HEK293 (cell line): ENCODE measurements around the gene SOCS7.

Experiments used
- CTCF ChIA-PET: fragments of 350-600 bp; formaldehyde crosslinking; extraction: SDS; loops from one replicate; lab custom pipeline; 2021; ENCODE audit warnings: antibody characterized with exemption; lab: Yijun Ruan, JAX
- POLR2A ChIA-PET: fragments of 300-600 bp; formaldehyde crosslinking; extraction: SDS; loops from one replicate; lab custom pipeline; 2020; ENCODE audit warnings: antibody characterized with exemption, inconsistent platforms; lab: Yijun Ruan, JAX
- H3K27ac ChIP-seq: fragments of 200-500 bp; sonication (Bioruptor generic); 2 replicates; pipeline ENCODE4 v1.5.1; 2014; ENCODE audit warnings: low read depth, low read length, control low read depth, inconsistent platforms; ENCODE audit errors: extremely low read depth
- H3K36me3 ChIP-seq, 2 experiments: fragments of 200-500 bp in 1 of 2; sonication (Bioruptor generic) in 1 of 2; 1 replicate in 1 of 2; 2 replicates in 1 of 2; pipeline ENCODE4 v1.5.1; 2014 to 2017; ENCODE audit warnings: inconsistent platforms in 2 of 2, low read length in 2 of 2; ENCODE audit not compliant: control insufficient read depth in 2 of 2, insufficient read depth in 1 of 2
- H3K4me1 ChIP-seq: fragments of 200-500 bp; sonication (Bioruptor generic); 2 replicates; pipeline ENCODE4 v1.5.1; 2014; ENCODE audit warnings: mild to moderate bottlenecking, low read length, inconsistent platforms; ENCODE audit not compliant: control insufficient read depth, insufficient read depth
- H3K4me3 ChIP-seq: 2 replicates; pipeline ENCODE4 v1.5.1; 2011; ENCODE audit warnings: low read depth, mild to moderate bottlenecking, control low read depth, low read length, moderate library complexity
- H3K9me3 ChIP-seq: fragments of 200-500 bp; sonication (Bioruptor generic); 2 replicates; pipeline ENCODE4 v1.5.1; 2014; ENCODE audit warnings: low read depth, low read length, inconsistent platforms; ENCODE audit not compliant: control insufficient read depth, insufficient read depth
- GLIS1 ChIP-seq: fragments of 450-650 bp; formaldehyde crosslinking; IDR thresholded peaks from 2 replicates; pipeline ENCODE4 v1.5.1; 2016; ENCODE audit warnings: missing biosample characterization, missing genetic modification characterization
- GLIS2 ChIP-seq: fragments of 450-650 bp; formaldehyde crosslinking; IDR thresholded peaks from 2 replicates; pipeline ENCODE4 v1.5.1; 2016; ENCODE audit warnings: missing biosample characterization, missing genetic modification characterization
- HOXD13 ChIP-seq: sonication (generic); formaldehyde crosslinking; IDR thresholded peaks from 2 replicates; pipeline ENCODE4 v1.8.0; 2022; ENCODE audit warnings: missing genetic modification reagents, borderline replicate concordance
- PBX3 ChIP-seq: sonication (generic); formaldehyde crosslinking; IDR thresholded peaks from 2 replicates; pipeline ENCODE4 v1.8.1; 2022; ENCODE audit warnings: mild to moderate bottlenecking, moderate library complexity, missing genetic modification reagents
- SCRT1 ChIP-seq: fragments of 450-650 bp; formaldehyde crosslinking; IDR thresholded peaks from 2 replicates; pipeline ENCODE4 v1.5.1; 2016; ENCODE audit warnings: missing biosample characterization, missing genetic modification characterization, borderline replicate concordance
- SP3 ChIP-seq: fragments of 450-650 bp; formaldehyde crosslinking; IDR thresholded peaks from 2 replicates; pipeline ENCODE4 v1.5.1; 2016; ENCODE audit warnings: missing biosample characterization, missing genetic modification characterization
- ZBTB7A ChIP-seq: fragments of 450-650 bp; formaldehyde crosslinking; IDR thresholded peaks from 2 replicates; pipeline ENCODE4 v1.5.1; 2016; ENCODE audit warnings: low read depth, missing biosample characterization, missing genetic modification characterization
- ZBTB8A ChIP-seq: fragments of 450-650 bp; formaldehyde crosslinking; IDR thresholded peaks from 2 replicates; pipeline ENCODE4 v1.5.1; 2016; ENCODE audit warnings: missing biosample characterization, missing genetic modification characterization
- ZNF133 ChIP-seq: fragments of 450-650 bp; formaldehyde crosslinking; IDR thresholded peaks from 2 replicates; pipeline ENCODE4 v1.5.1; 2016; ENCODE audit warnings: missing biosample characterization, missing genetic modification characterization
- ZNF146 ChIP-seq: fragments of 450-650 bp; formaldehyde crosslinking; IDR thresholded peaks from 2 replicates; pipeline ENCODE4 v1.5.1; 2016; ENCODE audit warnings: missing biosample characterization, missing genetic modification characterization
- ZNF175 ChIP-seq: fragments of 450-650 bp; formaldehyde crosslinking; IDR thresholded peaks from 2 replicates; pipeline ENCODE4 v1.5.1; 2016; ENCODE audit warnings: missing biosample characterization, missing genetic modification characterization
- ZNF266 ChIP-seq: fragments of 450-650 bp; formaldehyde crosslinking; IDR thresholded peaks from 2 replicates; pipeline ENCODE4 v1.5.1; 2016; ENCODE audit warnings: missing biosample characterization, missing genetic modification characterization, low read depth
- ZNF274 ChIP-seq, 2 experiments: fragments of 200-500 bp in 1 of 2; fragments of 450-650 bp in 1 of 2; sonication (Bioruptor generic) in 1 of 2; formaldehyde crosslinking in 1 of 2; IDR thresholded peaks; 2 replicates each; pipeline versions ENCODE4 v1.5.1 to v1.6.1; 2014 to 2016; ENCODE audit warnings: borderline replicate concordance in 1 of 2, inconsistent platforms in 1 of 2, low read length in 1 of 2, missing biosample characterization in 1 of 2, missing genetic modification characterization in 1 of 2
- ZNF280C ChIP-seq: fragments of 450-650 bp; formaldehyde crosslinking; IDR thresholded peaks from 2 replicates; pipeline ENCODE4 v1.5.1; 2016; ENCODE audit warnings: missing biosample characterization, missing genetic modification characterization
- ZNF366 ChIP-seq: fragments of 450-650 bp; formaldehyde crosslinking; conservative IDR thresholded peaks from 2 replicates; pipeline ENCODE4 v1.5.1; 2016; ENCODE audit warnings: missing biosample characterization, missing genetic modification characterization
- ZNF391 ChIP-seq: fragments of 450-650 bp; formaldehyde crosslinking; IDR thresholded peaks from 2 replicates; pipeline ENCODE4 v1.5.1; 2016; ENCODE audit warnings: low read depth, missing biosample characterization, missing genetic modification characterization, borderline replicate concordance
- ZNF548 ChIP-seq: fragments of 450-650 bp; formaldehyde crosslinking; IDR thresholded peaks from 2 replicates; pipeline ENCODE4 v1.5.1; 2016; ENCODE audit warnings: missing biosample characterization, missing genetic modification characterization
- ZNF670 ChIP-seq: fragments of 450-650 bp; formaldehyde crosslinking; IDR thresholded peaks from 2 replicates; pipeline ENCODE4 v1.5.1; 2016; ENCODE audit warnings: missing biosample characterization, missing genetic modification characterization, low read depth
- ZNF692 ChIP-seq: fragments of 450-650 bp; formaldehyde crosslinking; IDR thresholded peaks from 2 replicates; pipeline ENCODE4 v1.5.1; 2016; ENCODE audit warnings: missing biosample characterization, missing genetic modification characterization
- ZNF791 ChIP-seq: fragments of 450-650 bp; formaldehyde crosslinking; IDR thresholded peaks from 2 replicates; pipeline ENCODE4 v1.5.1; 2016; ENCODE audit warnings: missing biosample characterization, missing genetic modification characterization
- ZNF830 ChIP-seq: fragments of 450-650 bp; IDR thresholded peaks from 2 replicates; pipeline ENCODE4 v1.5.0; 2018; ENCODE audit warnings: missing biosample characterization, missing genetic modification characterization, low read depth, mild to moderate bottlenecking, moderate library complexity
- ZNF837 ChIP-seq: fragments of 450-650 bp; formaldehyde crosslinking; IDR thresholded peaks from 2 replicates; pipeline ENCODE4 v1.5.1; 2016; ENCODE audit warnings: missing biosample characterization, missing genetic modification characterization
- ZXDB ChIP-seq: fragments of 450-650 bp; formaldehyde crosslinking; IDR thresholded peaks from 2 replicates; pipeline ENCODE4 v1.5.1; 2016; ENCODE audit warnings: missing biosample characterization, missing genetic modification characterization
- TF ChIP-seq, protein P1 (sequence below): fragments of 450-650 bp; formaldehyde crosslinking; IDR thresholded peaks from 2 replicates; pipeline ENCODE4 v1.5.1; 2017; ENCODE audit warnings: missing biosample characterization, missing genetic modification characterization
- TF ChIP-seq, protein P2 (sequence below): fragments of 450-650 bp; formaldehyde crosslinking; IDR thresholded peaks from 2 replicates; pipeline ENCODE4 v1.5.1; 2016; ENCODE audit warnings: missing biosample characterization, missing genetic modification characterization
- TF ChIP-seq, protein P3 (sequence below): fragments of 450-650 bp; formaldehyde crosslinking; IDR thresholded peaks from 2 replicates; pipeline ENCODE4 v1.5.1; 2016; ENCODE audit warnings: missing biosample characterization, missing genetic modification characterization

SOCS7 gene

DNA sequence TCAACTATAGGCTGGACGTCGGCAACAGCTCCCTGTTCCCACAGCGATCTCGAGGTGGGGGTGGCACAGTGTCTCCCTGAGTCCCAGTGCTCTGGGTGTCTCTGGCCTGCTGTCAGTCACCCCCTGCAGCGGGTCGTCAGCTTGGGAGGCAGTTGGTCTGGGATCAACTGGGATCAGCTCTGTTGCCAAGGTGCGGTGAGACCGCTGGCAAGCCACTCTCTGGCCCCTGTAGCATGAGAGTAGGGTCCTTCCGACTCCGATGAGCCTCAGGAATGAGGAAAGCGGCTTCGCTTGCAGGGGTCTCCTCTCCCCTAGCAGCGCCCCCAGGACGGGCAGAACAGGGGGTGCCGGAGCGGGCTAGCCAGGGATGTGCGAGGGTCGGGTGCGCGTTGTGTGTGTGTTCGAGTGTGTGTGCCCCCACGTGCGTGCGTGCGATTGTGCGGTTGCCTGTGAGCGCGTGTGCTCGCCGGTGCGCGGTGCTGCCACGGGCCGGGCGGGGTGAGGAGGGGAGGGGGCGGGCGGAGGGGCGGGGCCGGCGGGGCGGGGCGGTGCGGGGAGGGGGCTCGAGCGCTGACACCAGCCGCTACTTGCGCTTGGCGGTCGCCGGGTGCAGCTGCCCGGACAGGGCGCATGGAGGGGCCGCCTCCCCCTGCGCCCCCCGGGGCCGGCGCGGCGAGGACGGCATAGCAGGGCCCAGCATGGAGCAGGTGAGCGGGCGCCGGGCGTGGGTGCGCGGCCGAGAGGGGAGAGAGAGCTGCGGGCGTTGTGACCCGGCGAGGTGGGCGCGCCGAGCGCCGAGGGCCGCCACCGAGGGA, 67.3 kb downstream of the SOCS7 start:
- ChIA-PET CTCF (interaction anchor here (0.7 to 14.8 kb wide), 5 partner anchors 16 to 86 kb away, joined by 3 to 324 read pairs (median 3); partner anchors contain the start of gene SOCS7), POLR2A (interaction anchor here (1.0 to 1.6 kb wide), 2 partner anchors 67 to 249 kb away, joined by 3 to 4 read pairs; partner anchors contain the start of gene SOCS7)
- H3K4me1 ChIP-seq: peaks cover 14% of the 10 kb centered on the region
- H3K9me3 ChIP-seq: no peaks in the 10 kb centered on the region
- peak overlapping the region; percentile 25 for H3K4me3 ChIP-seq
- H3K27ac ChIP-seq: no peak overlapping the region
- H3K36me3 ChIP-seq: no peaks in the 10 kb centered on the region
- TF ChIP-seq ZNF133 (tag by site-specific recombination) (no peak), ZXDB (tag by site-specific recombination) (no peak), ZNF280C (tag by site-specific recombination) (no peak), ZBTB8A (tag by site-specific recombination) (0 out of 2 replicates have a peak, but pooled peaks have one; percentile 44), ZNF146 (tag by site-specific recombination) (no peak), ZNF391 (no peak), ZNF366 (tag by site-specific recombination) (no peak), ZBTB7A (tag by site-specific recombination) (0 out of 2 replicates have a peak, but pooled peaks have one; percentile 17), ZNF692 (tag by site-specific recombination) (no peak), ZNF670 (tag by site-specific recombination) (no peak), GLIS2 (tag by site-specific recombination) (peak; percentile 72), PBX3 (no peak), SCRT1 (tag by site-specific recombination) (no peak), ZNF266 (no peak), ZNF837 (tag by site-specific recombination) (no peak), ZNF274 (IDR thresholded peaks at IDR 0.05; ENCODE audit: low read length) (no peak), ZNF274 (tag by site-specific recombination; IDR thresholded peaks at IDR 0.05; ENCODE audit: borderline replicate concordance) (no peak), ZNF548 (no peak), ZNF791 (tag by site-specific recombination) (no peak), GLIS1 (tag by site-specific recombination) (peak; percentile 60; the same call in 1 of the 2 replicates), HOXD13 (CRISPR knock-in tag) (no peak), ZNF830 (no peak), SP3 (tag by site-specific recombination) (0 out of 2 replicates have a peak, but pooled peaks have one; percentile 28), ZNF175 (tag by site-specific recombination) (no peak)
- TF ChIP-seq, protein P1, sequence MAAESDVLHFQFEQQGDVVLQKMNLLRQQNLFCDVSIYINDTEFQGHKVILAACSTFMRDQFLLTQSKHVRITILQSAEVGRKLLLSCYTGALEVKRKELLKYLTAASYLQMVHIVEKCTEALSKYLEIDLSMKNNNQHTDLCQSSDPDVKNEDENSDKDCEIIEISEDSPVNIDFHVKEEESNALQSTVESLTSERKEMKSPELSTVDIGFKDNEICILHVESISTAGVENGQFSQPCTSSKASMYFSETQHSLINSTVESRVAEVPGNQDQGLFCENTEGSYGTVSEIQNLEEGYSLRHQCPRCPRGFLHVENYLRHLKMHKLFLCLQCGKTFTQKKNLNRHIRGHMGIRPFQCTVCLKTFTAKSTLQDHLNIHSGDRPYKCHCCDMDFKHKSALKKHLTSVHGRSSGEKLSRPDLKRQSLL (tag by site-specific recombination): no peak
- TF ChIP-seq, protein P2, sequence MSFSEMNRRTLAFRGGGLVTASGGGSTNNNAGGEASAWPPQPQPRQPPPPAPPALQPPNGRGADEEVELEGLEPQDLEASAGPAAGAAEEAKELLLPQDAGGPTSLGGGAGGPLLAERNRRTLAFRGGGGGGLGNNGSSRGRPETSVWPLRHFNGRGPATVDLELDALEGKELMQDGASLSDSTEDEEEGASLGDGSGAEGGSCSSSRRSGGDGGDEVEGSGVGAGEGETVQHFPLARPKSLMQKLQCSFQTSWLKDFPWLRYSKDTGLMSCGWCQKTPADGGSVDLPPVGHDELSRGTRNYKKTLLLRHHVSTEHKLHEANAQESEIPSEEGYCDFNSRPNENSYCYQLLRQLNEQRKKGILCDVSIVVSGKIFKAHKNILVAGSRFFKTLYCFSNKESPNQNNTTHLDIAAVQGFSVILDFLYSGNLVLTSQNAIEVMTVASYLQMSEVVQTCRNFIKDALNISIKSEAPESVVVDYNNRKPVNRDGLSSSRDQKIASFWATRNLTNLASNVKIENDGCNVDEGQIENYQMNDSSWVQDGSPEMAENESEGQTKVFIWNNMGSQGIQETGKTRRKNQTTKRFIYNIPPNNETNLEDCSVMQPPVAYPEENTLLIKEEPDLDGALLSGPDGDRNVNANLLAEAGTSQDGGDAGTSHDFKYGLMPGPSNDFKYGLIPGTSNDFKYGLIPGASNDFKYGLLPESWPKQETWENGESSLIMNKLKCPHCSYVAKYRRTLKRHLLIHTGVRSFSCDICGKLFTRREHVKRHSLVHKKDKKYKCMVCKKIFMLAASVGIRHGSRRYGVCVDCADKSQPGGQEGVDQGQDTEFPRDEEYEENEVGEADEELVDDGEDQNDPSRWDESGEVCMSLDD (tag by site-specific recombination): no peak
- TF ChIP-seq, protein P3, sequence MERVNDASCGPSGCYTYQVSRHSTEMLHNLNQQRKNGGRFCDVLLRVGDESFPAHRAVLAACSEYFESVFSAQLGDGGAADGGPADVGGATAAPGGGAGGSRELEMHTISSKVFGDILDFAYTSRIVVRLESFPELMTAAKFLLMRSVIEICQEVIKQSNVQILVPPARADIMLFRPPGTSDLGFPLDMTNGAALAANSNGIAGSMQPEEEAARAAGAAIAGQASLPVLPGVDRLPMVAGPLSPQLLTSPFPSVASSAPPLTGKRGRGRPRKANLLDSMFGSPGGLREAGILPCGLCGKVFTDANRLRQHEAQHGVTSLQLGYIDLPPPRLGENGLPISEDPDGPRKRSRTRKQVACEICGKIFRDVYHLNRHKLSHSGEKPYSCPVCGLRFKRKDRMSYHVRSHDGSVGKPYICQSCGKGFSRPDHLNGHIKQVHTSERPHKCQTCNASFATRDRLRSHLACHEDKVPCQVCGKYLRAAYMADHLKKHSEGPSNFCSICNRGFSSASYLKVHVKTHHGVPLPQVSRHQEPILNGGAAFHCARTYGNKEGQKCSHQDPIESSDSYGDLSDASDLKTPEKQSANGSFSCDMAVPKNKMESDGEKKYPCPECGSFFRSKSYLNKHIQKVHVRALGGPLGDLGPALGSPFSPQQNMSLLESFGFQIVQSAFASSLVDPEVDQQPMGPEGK: 0 out of 2 replicates have a peak, but pooled peaks have one; percentile 38
